Lower leg skin (tissue), 3 donors: ENCODE measurements around the gene KRCC1.

Source experiments
- CTCF ChIP-seq, 3 donors: fragments of 450-650 bp; IDR thresholded peaks; one replicate each; pipeline ENCODE4 v1.5.1; 2016; ENCODE audit warnings: antibody characterized with exemption in 3 of 3, mild to moderate bottlenecking in 3 of 3, moderate library complexity in 2 of 3
- POLR2A ChIP-seq, 2 donors: fragments of 450-650 bp; IDR thresholded peaks; one replicate each; pipeline ENCODE4 v1.6.1; 2016 to 2017; ENCODE audit warnings: antibody characterized with exemption in 2 of 2, mild to moderate bottlenecking in 1 of 2, moderate library complexity in 1 of 2

GRCh38 chr2:88077080-88077479 lies 21.5 kb upstream of the KRCC1 start:
- TF ChIP-seq CTCF (IDR thresholded peaks at IDR 0.05) = no peak
- TF ChIP-seq POLR2A (IDR thresholded peaks at IDR 0.05) = no peak
